ENCODE measurements around the gene FAM83G.

FAM83G gene

GRCh38 chr17:18966831-18967624 lies 37.5 kb downstream of the FAM83G start:
- no peaks in the 10 kb centered on the region for H3K27me3 ChIP-seq (ENCODE audit: control insufficient read depth, insufficient read depth, low read length)
- H3K36me3 ChIP-seq (ENCODE audit: control insufficient read depth, insufficient read depth, low read length): no peaks in the 10 kb centered on the region
- H3K9me3 ChIP-seq (ENCODE audit: control insufficient read depth, low read length): no peaks in the 10 kb centered on the region
- peaks cover 41% of the 10 kb centered on the region for H3K4me1 ChIP-seq (ENCODE audit: control insufficient read depth, insufficient read depth, low read length)
- H3K9ac ChIP-seq (ENCODE audit: low read length): peak overlapping the region; percentile 19
- H3K4me3 ChIP-seq (ENCODE audit: low read length): no peak overlapping the region

- Histone ChIP-seq H3K9me3 (ENCODE audit: control insufficient read depth, low read length) (no peaks in the 10 kb centered on the region), H3K4me3 (ENCODE audit: low read length) (no peak overlapping the region), H3K4me1 (ENCODE audit: control insufficient read depth, insufficient read depth, low read length) (peaks cover 41% of the 10 kb centered on the region), H3K27me3 (ENCODE audit: control insufficient read depth, insufficient read depth, low read length) (no peaks in the 10 kb centered on the region), H3K36me3 (ENCODE audit: control insufficient read depth, insufficient read depth, low read length) (no peaks in the 10 kb centered on the region), H3K9ac (ENCODE audit: low read length) (no peak overlapping the region)
These were observed 38.9 kb downstream of the FAM83G start for GRCh38 chr17:18965530-18966236.

- H3K4me1 ChIP-seq (ENCODE audit: control insufficient read depth, insufficient read depth, low read length): peaks cover 32% of the 10 kb centered on the region
- H3K36me3 ChIP-seq (ENCODE audit: control insufficient read depth, insufficient read depth, low read length): no peaks in the 10 kb centered on the region
These were observed 40.0 kb downstream of the FAM83G start for GRCh38 chr17:18964550-18964949.

GRCh38 chr17:18964018-18964351 lies 40.6 kb downstream of the FAM83G start:
- no peak overlapping the region for H3K9ac ChIP-seq (ENCODE audit: low read length)

More at GRCh38 chr17:18964550-18964949, 40.0 kb downstream of the FAM83G start:
- no peak overlapping the region for H3K9ac ChIP-seq (ENCODE audit: low read length)
- no peaks in the 10 kb centered on the region for H3K9me3 ChIP-seq (ENCODE audit: control insufficient read depth, low read length)
- H3K27me3 ChIP-seq (ENCODE audit: control insufficient read depth, insufficient read depth, low read length): no peaks in the 10 kb centered on the region
- no peak overlapping the region for H3K4me3 ChIP-seq (ENCODE audit: low read length)

GRCh38 chr17:18963126-18964017 lies 41.2 kb downstream of the FAM83G start:
- Histone ChIP-seq H3K4me3 (ENCODE audit: low read length) (no peak overlapping the region), H3K36me3 (ENCODE audit: control insufficient read depth, insufficient read depth, low read length) (no peaks in the 10 kb centered on the region), H3K9ac (ENCODE audit: low read length) (no peak overlapping the region), H3K4me1 (ENCODE audit: control insufficient read depth, insufficient read depth, low read length) (peaks cover 20% of the 10 kb centered on the region), H3K27me3 (ENCODE audit: control insufficient read depth, insufficient read depth, low read length) (no peaks in the 10 kb centered on the region), H3K9me3 (ENCODE audit: control insufficient read depth, low read length) (no peaks in the 10 kb centered on the region)

More at GRCh38 chr17:18964018-18964351, 40.6 kb downstream of the FAM83G start:
- Histone ChIP-seq H3K4me1 (ENCODE audit: control insufficient read depth, insufficient read depth, low read length) (peaks cover 26% of the 10 kb centered on the region), H3K27me3 (ENCODE audit: control insufficient read depth, insufficient read depth, low read length) (no peaks in the 10 kb centered on the region), H3K36me3 (ENCODE audit: control insufficient read depth, insufficient read depth, low read length) (no peaks in the 10 kb centered on the region), H3K4me3 (ENCODE audit: low read length) (no peak overlapping the region), H3K9me3 (ENCODE audit: control insufficient read depth, low read length) (no peaks in the 10 kb centered on the region)

- H3K36me3 ChIP-seq (ENCODE audit: control insufficient read depth, insufficient read depth, low read length): no peaks in the 10 kb centered on the region
- no peak overlapping the region for H3K4me3 ChIP-seq (ENCODE audit: low read length)
These were observed 42.1 kb downstream of the FAM83G start for GRCh38 chr17:18962494-18962815.

GRCh38 chr17:18961634-18962493 lies 42.7 kb downstream of the FAM83G start:
- Histone ChIP-seq H3K9ac (ENCODE audit: low read length) (no peak overlapping the region), H3K36me3 (ENCODE audit: control insufficient read depth, insufficient read depth, low read length) (no peaks in the 10 kb centered on the region), H3K9me3 (ENCODE audit: control insufficient read depth, low read length) (no peaks in the 10 kb centered on the region), H3K4me3 (ENCODE audit: low read length) (no peak overlapping the region), H3K27me3 (ENCODE audit: control insufficient read depth, insufficient read depth, low read length) (no peaks in the 10 kb centered on the region), H3K4me1 (ENCODE audit: control insufficient read depth, insufficient read depth, low read length) (peaks cover 5% of the 10 kb centered on the region)

More at GRCh38 chr17:18962494-18962815, 42.1 kb downstream of the FAM83G start:
- peaks cover 11% of the 10 kb centered on the region for H3K4me1 ChIP-seq (ENCODE audit: control insufficient read depth, insufficient read depth, low read length)
- H3K9me3 ChIP-seq (ENCODE audit: control insufficient read depth, low read length): no peaks in the 10 kb centered on the region
- H3K9ac ChIP-seq (ENCODE audit: low read length): no peak overlapping the region
- no peaks in the 10 kb centered on the region for H3K27me3 ChIP-seq (ENCODE audit: control insufficient read depth, insufficient read depth, low read length)

- H3K4me1 ChIP-seq (ENCODE audit: control insufficient read depth, insufficient read depth, low read length): no peaks in the 10 kb centered on the region
- no peaks in the 10 kb centered on the region for H3K36me3 ChIP-seq (ENCODE audit: control insufficient read depth, insufficient read depth, low read length)
- no peak overlapping the region for H3K9ac ChIP-seq (ENCODE audit: low read length)
- H3K4me3 ChIP-seq (ENCODE audit: low read length): no peak overlapping the region
- H3K27me3 ChIP-seq (ENCODE audit: control insufficient read depth, insufficient read depth, low read length): no peaks in the 10 kb centered on the region
- H3K9me3 ChIP-seq (ENCODE audit: control insufficient read depth, low read length): no peaks in the 10 kb centered on the region
These were observed 43.6 kb downstream of the FAM83G start for GRCh38 chr17:18960803-18961511.

- Histone ChIP-seq H3K9ac (ENCODE audit: low read length) (no peak overlapping the region), H3K36me3 (ENCODE audit: control insufficient read depth, insufficient read depth, low read length) (no peaks in the 10 kb centered on the region), H3K4me1 (ENCODE audit: control insufficient read depth, insufficient read depth, low read length) (no peaks in the 10 kb centered on the region), H3K4me3 (ENCODE audit: low read length) (no peak overlapping the region), H3K9me3 (ENCODE audit: control insufficient read depth, low read length) (no peaks in the 10 kb centered on the region), H3K27me3 (ENCODE audit: control insufficient read depth, insufficient read depth, low read length) (no peaks in the 10 kb centered on the region)
These were observed 44.3 kb downstream of the FAM83G start for GRCh38 chr17:18960241-18960665.

GRCh38 chr17:18959845-18960240 lies 44.7 kb downstream of the FAM83G start:
- H3K27me3 ChIP-seq (ENCODE audit: control insufficient read depth, insufficient read depth, low read length): no peaks in the 10 kb centered on the region
- no peaks in the 10 kb centered on the region for H3K36me3 ChIP-seq (ENCODE audit: control insufficient read depth, insufficient read depth, low read length)
- no peaks in the 10 kb centered on the region for H3K9me3 ChIP-seq (ENCODE audit: control insufficient read depth, low read length)
- H3K4me3 ChIP-seq (ENCODE audit: low read length): no peak overlapping the region
- no peak overlapping the region for H3K9ac ChIP-seq (ENCODE audit: low read length)
- H3K4me1 ChIP-seq (ENCODE audit: control insufficient read depth, insufficient read depth, low read length): no peaks in the 10 kb centered on the region

Measured in mucosa of stomach (tissue), 1 donor.